HepG2 (cell line): ENCODE data around the gene TMEM33. TPM values are rescaled to one million over a fixed set of nuclear protein-coding genes. Genes with fewer than 3 reads are reported as not detected.
"Not testable (repeated sequence)": the region's sequence is repeated elsewhere in the genome, so short reads cannot be mapped to it uniquely, and the experiment has no call there.

Experiments
- ATAC-seq: fragments of 200-7000 bp; cut with Tn5 transposase; 3 replicates; pipeline ENCODE4 v1.9.1; 2020; ENCODE audit warnings: mild to moderate bottlenecking, moderate library complexity
- BruUV-seq: library from RNA; stranded (reverse); fragments of 400-500 nt; replicated peaks from 2 replicates; lab custom pipeline; 2021; lab: Mats Ljungman, UMichigan
- CTCF ChIA-PET: fragments of 300-600 bp; formaldehyde crosslinking; extraction: SDS; loops from one replicate; lab custom pipeline; 2021; ENCODE audit warnings: low total read pairs, inconsistent platforms, low intra/inter-chr PET ratio; lab: Yijun Ruan, JAX
- POLR2A ChIA-PET: fragments of 350-600 bp; sonication (Branson Sonifier 250); formaldehyde crosslinking; loops from one replicate; lab custom pipeline; 2020; ENCODE audit warnings: antibody characterized with exemption, inconsistent platforms; lab: Yijun Ruan, JAX
- DNase-seq: peaks from one replicate; pipeline ENCODE4 v3.0.0-alpha.2; 2015; ENCODE audit warnings: low spot score
- FAIRE-seq: peaks from 3 replicates; lab custom pipeline; 2011; peaks lifted over from hg19 to GRCh38; lab: Jason Lieb, UNC
- H2AFZ ChIP-seq: one replicate; pipeline ENCODE4 v1.6.1; 2011; ENCODE audit warnings: low read length, inconsistent platforms
- H3K27ac ChIP-seq: fragments of 300-600 bp; 3 replicates; pipeline ENCODE4 v1.8.0; 2011; ENCODE audit warnings: mixed run types, mild to moderate bottlenecking, mixed read lengths, low read length, inconsistent platforms; ENCODE audit not compliant: insufficient read depth; ENCODE audit errors: extremely low read length
- H3K27me3 ChIP-seq, 2 experiments: fragments of 200-600 bp in 1 of 2; 2 replicates in 1 of 2; 3 replicates in 1 of 2; pipeline versions ENCODE4 v1.6.0 to v1.8.0; 2011; ENCODE audit warnings: low read length in 2 of 2, mild to moderate bottlenecking in 2 of 2, moderate library complexity in 2 of 2, inconsistent platforms in 1 of 2; ENCODE audit not compliant: insufficient read depth in 2 of 2, control insufficient read depth in 1 of 2
- H3K36me3 ChIP-seq, 2 experiments: fragments of 200-600 bp in 1 of 2; replicated peaks in 1 of 2; 2 replicates in 1 of 2; 3 replicates in 1 of 2; pipeline versions ENCODE4 v1.5.1 to v1.8.0; 2011; ENCODE audit warnings: low read length in 2 of 2, inconsistent platforms in 1 of 2; ENCODE audit not compliant: insufficient read depth in 2 of 2, control insufficient read depth in 1 of 2
- H3K4me1 ChIP-seq: 2 replicates; pipeline ENCODE4 v1.5.1; 2012; ENCODE audit warnings: low read length, inconsistent platforms; ENCODE audit not compliant: insufficient read depth
- H3K4me2 ChIP-seq: 2 replicates; pipeline ENCODE4 v1.6.0; 2011; ENCODE audit warnings: low read depth, low read length, inconsistent platforms
- H3K4me3 ChIP-seq, 3 experiments: fragments of 200-600 bp in 1 of 3; sonication (generic), shearing (Covaris generic) in 1 of 3; replicated peaks in 1 of 3; 2 replicates each; pipeline ENCODE4 v1.5.1; 2011 to 2016; ENCODE audit warnings: low read length in 3 of 3, inconsistent platforms in 2 of 3, low read depth in 2 of 3, mild to moderate bottlenecking in 2 of 3, control low read depth in 1 of 3, mixed read lengths in 1 of 3; ENCODE audit not compliant: insufficient read depth in 1 of 3
- H3K79me2 ChIP-seq: one replicate; pipeline ENCODE4 v1.6.1; 2011; ENCODE audit warnings: low read length, inconsistent platforms; ENCODE audit not compliant: insufficient read depth
- H3K9ac ChIP-seq: 2 replicates; pipeline ENCODE4 v1.6.0; 2011; ENCODE audit warnings: mild to moderate bottlenecking, low read depth, low read length, inconsistent platforms; ENCODE audit not compliant: insufficient read depth
- H3K9me3 ChIP-seq: 2 replicates; pipeline ENCODE4 v1.5.1; 2012; ENCODE audit warnings: mild to moderate bottlenecking, low read length
- H4K20me1 ChIP-seq: 2 replicates; pipeline ENCODE4 v1.6.0; 2011; ENCODE audit warnings: inconsistent platforms, mild to moderate bottlenecking, low read length, moderate library complexity; ENCODE audit not compliant: insufficient read depth
- ERF ChIP-seq: IDR thresholded peaks from 2 replicates; pipeline ENCODE4 v1.6.1; 2018; ENCODE audit warnings: missing biosample characterization, missing genetic modification reagents
- FOXP1 ChIP-seq, 2 experiments: fragments of 450-650 bp in 1 of 2; IDR thresholded peaks; 2 replicates each; pipeline ENCODE4 v1.6.1; 2017 to 2018; ENCODE audit warnings: antibody characterized with exemption in 1 of 2
- GABPA ChIP-seq, 2 experiments: IDR thresholded peaks; 2 replicates each; pipeline ENCODE4 v1.6.1; 2011 to 2016; ENCODE audit warnings: low read depth in 2 of 2, low read length in 1 of 2, missing biosample characterization in 1 of 2, missing genetic modification characterization in 1 of 2
- HMGA1 ChIP-seq: sonication (generic); formaldehyde crosslinking; conservative IDR thresholded peaks from 2 replicates; pipeline ENCODE4 v1.4.0; 2020; ENCODE audit warnings: missing genetic modification reagents
- HOXA5 ChIP-seq: sonication (generic); formaldehyde crosslinking; IDR thresholded peaks from 2 replicates; pipeline ENCODE4 v1.4.0; 2020; ENCODE audit warnings: missing genetic modification reagents
- KLF6 ChIP-seq: IDR thresholded peaks from 2 replicates; pipeline ENCODE4 v1.8.0; 2016; ENCODE audit warnings: missing biosample characterization, missing genetic modification reagents
- MATR3 ChIP-seq: sonication (generic); formaldehyde crosslinking; IDR thresholded peaks from 2 replicates; pipeline ENCODE4 v1.4.0; 2020; ENCODE audit warnings: missing genetic modification reagents
- MIER3 ChIP-seq: IDR thresholded peaks from 2 replicates; pipeline ENCODE4 v1.6.1; 2016; ENCODE audit warnings: missing compliant biosample characterization, borderline replicate concordance
- NFE2L2 ChIP-seq: fragments of 150-350 bp; IDR thresholded peaks from 2 replicates; pipeline ENCODE4 v1.6.1; 2014; ENCODE audit warnings: low read length
- RFX5 ChIP-seq: IDR thresholded peaks from 2 replicates; pipeline ENCODE4 v1.6.1; 2011; ENCODE audit warnings: low read depth, low read length, improper control_type of control experiment
- SUZ12 ChIP-seq: fragments of 150-350 bp; IDR thresholded peaks from 2 replicates; pipeline ENCODE4 v1.6.1; 2014; ENCODE audit warnings: low read depth, low read length
- ZMYM4 ChIP-seq: sonication (generic); formaldehyde crosslinking; IDR thresholded peaks from 2 replicates; pipeline ENCODE4 v1.8.1; 2023; ENCODE audit warnings: mild to moderate bottlenecking, missing genetic modification reagents
- ZNF225 ChIP-seq: sonication (generic); formaldehyde crosslinking; IDR thresholded peaks from 2 replicates; pipeline ENCODE4 v1.4.0; 2020; ENCODE audit warnings: mild to moderate bottlenecking, missing genetic modification reagents
- ZNF24 ChIP-seq: fragments of 450-650 bp; IDR thresholded peaks from 2 replicates; pipeline ENCODE4 v1.6.1; 2017; ENCODE audit warnings: antibody characterized with exemption, mild to moderate bottlenecking
- ZNF562 ChIP-seq: sonication (generic); formaldehyde crosslinking; IDR thresholded peaks from 2 replicates; pipeline ENCODE4 v1.8.0; 2022; ENCODE audit warnings: missing genetic modification reagents, borderline replicate concordance
- WGBS: methylation state at CpG from one replicate; pipeline ENCODE4 v1.1.6; 2017; ENCODE audit warnings: low lambda C conversion rate; 5-methylcytosine and 5-hydroxymethylcytosine counted together
- in situ Hi-C: cut with HindIII; loops from 2 replicates; pipeline ENCODE4 v1.10.0; 2017; ENCODE audit warnings: low pct_unique_long_range_greater_than_20kb; ENCODE audit not compliant: extremely low pct_ligation_motif_present
- intact Hi-C: fragments of 100-400 bp; cut with micrococcal nuclease; formaldehyde crosslinking; loops from one replicate; pipeline ENCODE4 v1.10.0; 2022; ENCODE audit not compliant: unreplicated experiment
- polyA plus RNA-seq, 8 experiments: library from polyadenylated mRNA; depleted of rRNA in 3 of 8; stranded (reverse) in 7 of 8; unstranded in 1 of 8; fragments of >200 nt; fragmentation: Illumina TruSeq in 4 of 8; extraction: Trizol in 4 of 8; gene quantifications; 2 replicates each; pipeline versions ENCODE4 v1.2.1 to v1.2.3, GENCODE V29; 2011 to 2016; ENCODE audit warnings: low read depth in 4 of 8, missing spikeins in 1 of 8, mixed read lengths in 1 of 8; ENCODE audit not compliant: insufficient read depth in 1 of 8
- total RNA-seq, 5 experiments: library from RNA; depleted of rRNA; stranded (reverse); fragments of >200 nt; fragmentation: Illumina TruSeq; extraction: Trizol; gene quantifications; 2 replicates each; pipeline ENCODE4 v1.2.3, GENCODE V29; 2016; ENCODE audit warnings: low read depth in 1 of 5
- TF ChIP-seq, protein P1 (sequence below): IDR thresholded peaks from 2 replicates; pipeline ENCODE4 v1.4.0; 2020; ENCODE audit warnings: mild to moderate bottlenecking, missing genetic modification reagents
- TF ChIP-seq, protein P2 (sequence below): sonication (generic); formaldehyde crosslinking; IDR thresholded peaks from 2 replicates; pipeline ENCODE4 v1.9.0; 2021; ENCODE audit warnings: missing genetic modification reagents, borderline replicate concordance
- TF ChIP-seq, protein P3 (sequence below): sonication (generic); formaldehyde crosslinking; IDR thresholded peaks from 2 replicates; pipeline ENCODE4 v1.5.0; 2020; ENCODE audit warnings: missing genetic modification reagents, mild to moderate bottlenecking, borderline replicate concordance

TMEM33 gene
- total and polyA plus RNA-seq, 2 of the 13 experiments (the other 11 are each of a cell fraction or from before 2014, with no cell fraction given), result 36.1 to 66.6 TPM

DNA sequence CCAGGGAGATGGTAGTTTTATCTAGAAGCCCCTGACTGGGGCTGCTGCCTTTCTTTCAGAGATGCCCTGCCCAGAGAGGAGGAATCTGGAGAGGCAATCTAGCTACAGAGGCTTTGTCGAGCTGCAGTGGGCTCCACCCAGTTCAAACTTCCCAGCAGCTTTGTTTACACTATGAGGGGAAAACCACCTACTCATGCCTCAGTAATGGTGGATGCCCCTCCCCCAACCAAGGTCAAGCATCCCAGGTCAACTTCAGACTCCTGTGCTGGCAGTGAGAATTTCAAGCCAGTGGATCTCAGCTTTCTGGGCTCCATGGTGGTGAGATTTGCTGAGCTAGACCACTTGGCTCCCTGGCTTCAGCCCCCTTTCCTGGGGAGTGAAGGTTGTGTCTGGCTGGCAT is 26.1 kb upstream of the TMEM33 start (continued):
- TF ChIP-seq, protein P1, sequence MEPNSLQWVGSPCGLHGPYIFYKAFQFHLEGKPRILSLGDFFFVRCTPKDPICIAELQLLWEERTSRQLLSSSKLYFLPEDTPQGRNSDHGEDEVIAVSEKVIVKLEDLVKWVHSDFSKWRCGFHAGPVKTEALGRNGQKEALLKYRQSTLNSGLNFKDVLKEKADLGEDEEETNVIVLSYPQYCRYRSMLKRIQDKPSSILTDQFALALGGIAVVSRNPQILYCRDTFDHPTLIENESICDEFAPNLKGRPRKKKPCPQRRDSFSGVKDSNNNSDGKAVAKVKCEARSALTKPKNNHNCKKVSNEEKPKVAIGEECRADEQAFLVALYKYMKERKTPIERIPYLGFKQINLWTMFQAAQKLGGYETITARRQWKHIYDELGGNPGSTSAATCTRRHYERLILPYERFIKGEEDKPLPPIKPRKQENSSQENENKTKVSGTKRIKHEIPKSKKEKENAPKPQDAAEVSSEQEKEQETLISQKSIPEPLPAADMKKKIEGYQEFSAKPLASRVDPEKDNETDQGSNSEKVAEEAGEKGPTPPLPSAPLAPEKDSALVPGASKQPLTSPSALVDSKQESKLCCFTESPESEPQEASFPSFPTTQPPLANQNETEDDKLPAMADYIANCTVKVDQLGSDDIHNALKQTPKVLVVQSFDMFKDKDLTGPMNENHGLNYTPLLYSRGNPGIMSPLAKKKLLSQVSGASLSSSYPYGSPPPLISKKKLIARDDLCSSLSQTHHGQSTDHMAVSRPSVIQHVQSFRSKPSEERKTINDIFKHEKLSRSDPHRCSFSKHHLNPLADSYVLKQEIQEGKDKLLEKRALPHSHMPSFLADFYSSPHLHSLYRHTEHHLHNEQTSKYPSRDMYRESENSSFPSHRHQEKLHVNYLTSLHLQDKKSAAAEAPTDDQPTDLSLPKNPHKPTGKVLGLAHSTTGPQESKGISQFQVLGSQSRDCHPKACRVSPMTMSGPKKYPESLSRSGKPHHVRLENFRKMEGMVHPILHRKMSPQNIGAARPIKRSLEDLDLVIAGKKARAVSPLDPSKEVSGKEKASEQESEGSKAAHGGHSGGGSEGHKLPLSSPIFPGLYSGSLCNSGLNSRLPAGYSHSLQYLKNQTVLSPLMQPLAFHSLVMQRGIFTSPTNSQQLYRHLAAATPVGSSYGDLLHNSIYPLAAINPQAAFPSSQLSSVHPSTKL, result peak; percentile 68
- TF ChIP-seq MIER3 (CRISPR knock-in tag) (0 out of 2 replicates have a peak, but pooled peaks have one; percentile 15), GABPA (CRISPR knock-in tag; IDR thresholded peaks at IDR 0.05; ENCODE audit: low read depth) (0 out of 2 replicates have a peak, but pooled peaks have one; percentile 15), FOXP1 (CRISPR knock-in tag; IDR thresholded peaks at IDR 0.05) (0 out of 2 replicates have a peak, but pooled peaks have one; percentile 32)
- not testable (repeated sequence) for TF ChIP-seq GABPA (IDR thresholded peaks at IDR 0.05; ENCODE audit: low read depth, low read length); FOXP1 (IDR thresholded peaks at IDR 0.05)

DNA sequence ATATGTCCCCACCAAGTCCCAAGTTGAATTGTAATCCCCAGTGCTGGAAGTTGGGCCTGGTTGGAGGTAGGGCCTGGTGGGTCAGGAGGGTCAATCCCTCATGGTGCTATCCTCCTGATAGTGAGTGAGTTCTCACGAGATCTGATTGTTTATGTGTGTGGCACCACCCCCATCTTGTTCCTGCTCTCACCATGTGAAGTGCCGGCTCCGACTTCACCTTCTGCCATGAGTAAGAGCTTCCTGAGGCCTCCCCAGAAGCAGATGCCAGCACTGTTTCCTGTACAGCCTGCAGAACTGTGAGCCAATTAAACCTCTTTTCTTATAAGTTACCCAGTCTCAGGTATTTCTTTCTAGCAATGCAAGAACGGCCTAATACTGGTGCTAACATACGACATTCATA is 22.7 kb upstream of the TMEM33 start:
- DNase-seq (no peak), ATAC-seq (no peak), FAIRE-seq (no peak)
- Histone ChIP-seq H3K9ac (no peak overlapping the region), H2AFZ (no peak overlapping the region), H3K4me2 (no peak overlapping the region), H3K9me3 (no peaks in the 10 kb centered on the region), H3K27ac (no peak overlapping the region), H3K4me3 (no peak overlapping the region), H3K79me2 (no peaks in the 10 kb centered on the region), H4K20me1 (no peaks in the 10 kb centered on the region), H3K27me3 (no peaks in the 10 kb centered on the region), H3K36me3 (no peaks in the 10 kb centered on the region), H3K4me1 (peaks cover 14% of the 10 kb centered on the region)
- BruUV-seq, result no TSS peak
- intact Hi-C loops (no loop called here), in situ Hi-C loops (no loop called here)
- ChIA-PET CTCF (no interaction called here), POLR2A (interaction anchor here (1.0 kb wide), 1 partner anchor 22 kb away, joined by 3 read pairs; the partner anchor contains the start of gene TMEM33)
- WGBS, result 58% methylated on average over 4 of the region's 5 CpGs
- no peak for TF ChIP-seq ZNF562
- no peak for TF ChIP-seq ZMYM4 (CRISPR knock-in tag)
- TF ChIP-seq KLF6 (CRISPR knock-in tag), result no peak
- no peak for TF ChIP-seq HMGA1
- TF ChIP-seq, protein P2, sequence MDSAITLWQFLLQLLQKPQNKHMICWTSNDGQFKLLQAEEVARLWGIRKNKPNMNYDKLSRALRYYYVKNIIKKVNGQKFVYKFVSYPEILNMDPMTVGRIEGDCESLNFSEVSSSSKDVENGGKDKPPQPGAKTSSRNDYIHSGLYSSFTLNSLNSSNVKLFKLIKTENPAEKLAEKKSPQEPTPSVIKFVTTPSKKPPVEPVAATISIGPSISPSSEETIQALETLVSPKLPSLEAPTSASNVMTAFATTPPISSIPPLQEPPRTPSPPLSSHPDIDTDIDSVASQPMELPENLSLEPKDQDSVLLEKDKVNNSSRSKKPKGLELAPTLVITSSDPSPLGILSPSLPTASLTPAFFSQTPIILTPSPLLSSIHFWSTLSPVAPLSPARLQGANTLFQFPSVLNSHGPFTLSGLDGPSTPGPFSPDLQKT (CRISPR knock-in tag), result no peak
- TF ChIP-seq NFE2L2, result no peak
- no peak for TF ChIP-seq HOXA5 (CRISPR knock-in tag)
- no peak for TF ChIP-seq RFX5
- TF ChIP-seq MATR3 (CRISPR knock-in tag), result no peak
- TF ChIP-seq, protein P3, sequence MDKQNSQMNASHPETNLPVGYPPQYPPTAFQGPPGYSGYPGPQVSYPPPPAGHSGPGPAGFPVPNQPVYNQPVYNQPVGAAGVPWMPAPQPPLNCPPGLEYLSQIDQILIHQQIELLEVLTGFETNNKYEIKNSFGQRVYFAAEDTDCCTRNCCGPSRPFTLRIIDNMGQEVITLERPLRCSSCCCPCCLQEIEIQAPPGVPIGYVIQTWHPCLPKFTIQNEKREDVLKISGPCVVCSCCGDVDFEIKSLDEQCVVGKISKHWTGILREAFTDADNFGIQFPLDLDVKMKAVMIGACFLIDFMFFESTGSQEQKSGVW (CRISPR knock-in tag), result no peak
- no peak for TF ChIP-seq SUZ12
- no peak for TF ChIP-seq ZNF24
- TF ChIP-seq ERF (CRISPR knock-in tag), result no peak
- no peak for TF ChIP-seq ZNF225 (CRISPR knock-in tag)
